K562 (cell line): ENCODE measurements around the gene SYCN. TPM values are rescaled to one million over a fixed set of nuclear protein-coding genes. Genes with fewer than 3 reads are reported as not detected.

Experiments used
- JUN ChIP-seq, 2 experiments: sonication (generic) in 1 of 2; formaldehyde crosslinking in 1 of 2; IDR thresholded peaks; 2 replicates each; pipeline versions ENCODE4 v1.6.1 to v1.8.0; 2012 to 2022; ENCODE audit warnings: borderline replicate concordance in 2 of 2, mild to moderate bottlenecking in 2 of 2, improper control_type of control experiment in 1 of 2, low read depth in 1 of 2, low read length in 1 of 2, missing genetic modification reagents in 1 of 2
- MLX ChIP-seq, 2 experiments: fragments of 450-650 bp in 1 of 2; sonication (generic) in 1 of 2; formaldehyde crosslinking; conservative IDR thresholded peaks; 2 replicates each; pipeline versions ENCODE4 v1.4.0 to v1.8.1; 2020 to 2022; ENCODE audit warnings: mild to moderate bottlenecking in 1 of 2, missing genetic modification reagents in 1 of 2
- NEUROD1 ChIP-seq: fragments of 150-350 bp; IDR thresholded peaks from 2 replicates; pipeline ENCODE4 v1.6.1; 2014; ENCODE audit warnings: borderline replicate concordance, low read length, low read depth; ENCODE audit not compliant: partially characterized antibody
- NFIX ChIP-seq: fragments of 250-450 bp; sonication (Bioruptor Pico); IDR thresholded peaks from 2 replicates; pipeline ENCODE4 v1.4.0; 2020; ENCODE audit warnings: low read depth, mild to moderate bottlenecking, moderate library complexity
- PHB2 ChIP-seq: fragments of 450-650 bp; IDR thresholded peaks from 2 replicates; pipeline ENCODE4 v1.6.1; 2017; ENCODE audit warnings: low read depth
- RAD51 ChIP-seq: fragments of 450-650 bp; IDR thresholded peaks from 2 replicates; pipeline ENCODE4 v1.7.1; 2016; ENCODE audit warnings: low read depth, mild to moderate bottlenecking, borderline replicate concordance
- SRSF9 ChIP-seq: fragments of 200-400 bp; formaldehyde crosslinking; IDR thresholded peaks from 2 replicates; pipeline ENCODE4 v1.6.1; 2017; ENCODE audit warnings: low read depth, low read length, borderline replicate concordance
- ZKSCAN1 ChIP-seq: fragments of 150-350 bp; IDR thresholded peaks from 2 replicates; pipeline ENCODE4 v1.6.1; 2016; ENCODE audit warnings: low read depth, low read length
- ZNF282 ChIP-seq: sonication (generic); formaldehyde crosslinking; IDR thresholded peaks from 2 replicates; pipeline ENCODE4 v1.8.1; 2023; ENCODE audit warnings: missing genetic modification reagents
- ZNF778 ChIP-seq: fragments of 450-650 bp; formaldehyde crosslinking; IDR thresholded peaks from 2 replicates; pipeline ENCODE4 v1.4.0; 2020; ENCODE audit warnings: mild to moderate bottlenecking, moderate library complexity
- polyA plus RNA-seq, 8 experiments: library from polyadenylated mRNA; depleted of rRNA in 4 of 8; stranded (reverse) in 5 of 8; unstranded in 3 of 8; fragments of >200 nt; fragmentation: Nextera tagmentation in 2 of 8; fragmentation: Illumina TruSeq in 1 of 8; extraction: Ambion mirVana in 2 of 8; extraction: Trizol in 1 of 8; gene quantifications; 2 replicates each; pipeline versions ENCODE4 v1.2.1 to v1.2.3, GENCODE V29; 2011 to 2014; ENCODE audit warnings: inconsistent platforms in 1 of 8, missing spikeins in 1 of 8
- total RNA-seq, 7 experiments: library from RNA; depleted of rRNA in 6 of 7; stranded (reverse); fragments of >200 nt in 6 of 7; fragmentation: Illumina TruSeq in 2 of 7; extraction: Trizol in 2 of 7; gene quantifications; 2 replicates each; pipeline versions ENCODE4 v1.2.1 to v1.2.3, GENCODE V29; 2011 to 2021; ENCODE audit warnings: low replicate concordance in 1 of 7
- TF ChIP-seq, protein P1 (sequence below): sonication (generic); formaldehyde crosslinking; IDR thresholded peaks from 2 replicates; pipeline ENCODE4 v1.8.1; 2023; ENCODE audit warnings: missing genetic modification reagents, mild to moderate bottlenecking, borderline replicate concordance
- TF ChIP-seq, protein P2 (sequence below): IDR thresholded peaks from 2 replicates; pipeline ENCODE4 v1.6.1; 2012; ENCODE audit warnings: low read depth, low read length, improper control_type of control experiment, borderline replicate concordance
- TF ChIP-seq, protein P3 (sequence below): sonication (generic); formaldehyde crosslinking; IDR thresholded peaks from 2 replicates; pipeline ENCODE4 v1.8.0; 2022; ENCODE audit warnings: mild to moderate bottlenecking, missing genetic modification reagents
- TF ChIP-seq, protein P4 (sequence below): fragments of 250-450 bp; sonication (Bioruptor Pico); IDR thresholded peaks from 2 replicates; pipeline ENCODE4 v1.4.0; 2020; ENCODE audit warnings: mild to moderate bottlenecking, moderate library complexity, borderline replicate concordance

The SYCN gene
- total and polyA plus RNA-seq, 9 of the 15 experiments (the other 6 are each of a cell fraction or from before 2014, with no cell fraction given), result not detected

DNA sequence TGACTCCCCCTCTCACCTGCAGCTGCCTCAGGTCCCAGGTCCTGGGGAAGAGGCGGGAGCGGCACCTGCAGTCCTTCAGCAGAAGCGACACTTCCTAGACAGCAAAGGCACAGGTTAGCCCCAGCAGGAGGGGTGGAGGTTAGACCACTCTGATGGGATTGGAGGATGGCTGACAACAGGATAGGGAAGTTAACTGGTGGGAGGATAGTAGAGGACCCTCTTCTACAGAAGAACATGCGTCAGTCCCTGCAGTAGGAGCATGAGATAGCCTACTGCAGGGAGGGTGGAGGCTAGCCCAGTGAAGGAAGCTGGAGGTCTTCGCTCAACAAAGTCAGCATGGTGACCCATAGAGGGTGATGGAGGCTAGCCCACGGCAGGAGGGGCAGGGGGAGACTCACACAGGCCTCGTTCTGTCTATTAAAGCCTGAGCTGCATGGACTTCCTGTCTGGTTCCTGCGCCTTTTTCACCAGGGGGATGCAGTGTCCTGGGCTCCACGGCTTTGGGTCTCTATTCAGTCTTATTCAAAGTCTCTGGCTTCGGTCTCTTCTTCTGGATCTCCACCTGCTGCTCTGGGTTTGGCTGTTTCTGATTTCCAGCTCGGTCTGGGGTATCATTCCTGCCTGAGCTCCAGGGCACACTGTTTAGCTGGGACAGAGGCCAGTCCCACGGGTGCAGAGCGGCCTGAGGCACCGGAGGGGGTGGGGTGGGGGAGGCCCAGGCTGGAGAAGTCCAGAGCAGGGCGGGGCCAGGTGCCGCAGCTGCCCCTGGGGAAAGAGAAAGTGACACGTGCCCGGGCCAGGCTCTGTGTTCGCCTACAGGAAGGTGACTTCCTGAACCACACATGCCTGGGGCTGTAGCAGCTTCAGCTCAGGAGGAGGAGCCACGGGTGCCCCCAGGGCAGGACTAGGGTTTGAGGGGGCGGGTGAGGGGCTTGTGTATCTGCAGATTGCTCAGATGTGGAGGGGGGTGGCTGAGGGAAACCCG lies 33.4 kb upstream of the SYCN start (continued):
- TF ChIP-seq, protein P1, sequence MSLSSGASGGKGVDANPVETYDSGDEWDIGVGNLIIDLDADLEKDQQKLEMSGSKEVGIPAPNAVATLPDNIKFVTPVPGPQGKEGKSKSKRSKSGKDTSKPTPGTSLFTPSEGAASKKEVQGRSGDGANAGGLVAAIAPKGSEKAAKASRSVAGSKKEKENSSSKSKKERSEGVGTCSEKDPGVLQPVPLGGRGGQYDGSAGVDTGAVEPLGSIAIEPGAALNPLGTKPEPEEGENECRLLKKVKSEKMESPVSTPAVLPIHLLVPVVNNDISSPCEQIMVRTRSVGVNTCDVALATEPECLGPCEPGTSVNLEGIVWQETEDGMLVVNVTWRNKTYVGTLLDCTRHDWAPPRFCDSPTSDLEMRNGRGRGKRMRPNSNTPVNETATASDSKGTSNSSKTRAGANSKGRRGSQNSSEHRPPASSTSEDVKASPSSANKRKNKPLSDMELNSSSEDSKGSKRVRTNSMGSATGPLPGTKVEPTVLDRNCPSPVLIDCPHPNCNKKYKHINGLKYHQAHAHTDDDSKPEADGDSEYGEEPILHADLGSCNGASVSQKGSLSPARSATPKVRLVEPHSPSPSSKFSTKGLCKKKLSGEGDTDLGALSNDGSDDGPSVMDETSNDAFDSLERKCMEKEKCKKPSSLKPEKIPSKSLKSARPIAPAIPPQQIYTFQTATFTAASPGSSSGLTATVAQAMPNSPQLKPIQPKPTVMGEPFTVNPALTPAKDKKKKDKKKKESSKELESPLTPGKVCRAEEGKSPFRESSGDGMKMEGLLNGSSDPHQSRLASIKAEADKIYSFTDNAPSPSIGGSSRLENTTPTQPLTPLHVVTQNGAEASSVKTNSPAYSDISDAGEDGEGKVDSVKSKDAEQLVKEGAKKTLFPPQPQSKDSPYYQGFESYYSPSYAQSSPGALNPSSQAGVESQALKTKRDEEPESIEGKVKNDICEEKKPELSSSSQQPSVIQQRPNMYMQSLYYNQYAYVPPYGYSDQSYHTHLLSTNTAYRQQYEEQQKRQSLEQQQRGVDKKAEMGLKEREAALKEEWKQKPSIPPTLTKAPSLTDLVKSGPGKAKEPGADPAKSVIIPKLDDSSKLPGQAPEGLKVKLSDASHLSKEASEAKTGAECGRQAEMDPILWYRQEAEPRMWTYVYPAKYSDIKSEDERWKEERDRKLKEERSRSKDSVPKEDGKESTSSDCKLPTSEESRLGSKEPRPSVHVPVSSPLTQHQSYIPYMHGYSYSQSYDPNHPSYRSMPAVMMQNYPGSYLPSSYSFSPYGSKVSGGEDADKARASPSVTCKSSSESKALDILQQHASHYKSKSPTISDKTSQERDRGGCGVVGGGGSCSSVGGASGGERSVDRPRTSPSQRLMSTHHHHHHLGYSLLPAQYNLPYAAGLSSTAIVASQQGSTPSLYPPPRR (CRISPR knock-in tag), result no peak
- no peak for TF ChIP-seq ZKSCAN1
- TF ChIP-seq, protein P2, sequence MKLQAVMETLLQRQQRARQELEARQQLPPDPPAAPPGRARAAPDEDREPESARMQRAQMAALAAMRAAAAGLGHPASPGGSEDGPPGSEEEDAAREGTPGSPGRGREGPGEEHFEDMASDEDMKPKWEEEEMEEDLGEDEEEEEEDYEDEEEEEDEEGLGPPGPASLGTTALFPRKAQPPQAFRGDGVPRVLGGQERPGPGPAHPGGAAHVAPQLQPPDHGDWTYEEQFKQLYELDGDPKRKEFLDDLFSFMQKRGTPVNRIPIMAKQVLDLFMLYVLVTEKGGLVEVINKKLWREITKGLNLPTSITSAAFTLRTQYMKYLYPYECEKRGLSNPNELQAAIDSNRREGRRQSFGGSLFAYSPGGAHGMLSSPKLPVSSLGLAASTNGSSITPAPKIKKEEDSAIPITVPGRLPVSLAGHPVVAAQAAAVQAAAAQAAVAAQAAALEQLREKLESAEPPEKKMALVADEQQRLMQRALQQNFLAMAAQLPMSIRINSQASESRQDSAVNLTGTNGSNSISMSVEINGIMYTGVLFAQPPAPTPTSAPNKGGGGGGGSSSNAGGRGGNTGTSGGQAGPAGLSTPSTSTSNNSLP, result no peak
- no peak for TF ChIP-seq MLX (CRISPR knock-in tag; conservative IDR thresholded peaks at IDR 0.05)
- TF ChIP-seq RAD51, result peak; percentile 42; the same call in 1 of the 2 replicates
- TF ChIP-seq, protein P3, sequence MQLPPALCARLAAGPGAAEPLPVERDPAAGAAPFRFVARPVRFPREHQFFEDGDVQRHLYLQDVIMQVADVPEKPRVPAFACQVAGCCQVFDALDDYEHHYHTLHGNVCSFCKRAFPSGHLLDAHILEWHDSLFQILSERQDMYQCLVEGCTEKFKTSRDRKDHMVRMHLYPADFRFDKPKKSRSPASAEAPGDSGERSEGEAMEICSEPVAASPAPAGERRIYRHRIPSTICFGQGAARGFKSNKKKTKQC (CRISPR knock-in tag), result no peak
- TF ChIP-seq ZNF778 (CRISPR knock-in tag), result no peak
- TF ChIP-seq, protein P4, sequence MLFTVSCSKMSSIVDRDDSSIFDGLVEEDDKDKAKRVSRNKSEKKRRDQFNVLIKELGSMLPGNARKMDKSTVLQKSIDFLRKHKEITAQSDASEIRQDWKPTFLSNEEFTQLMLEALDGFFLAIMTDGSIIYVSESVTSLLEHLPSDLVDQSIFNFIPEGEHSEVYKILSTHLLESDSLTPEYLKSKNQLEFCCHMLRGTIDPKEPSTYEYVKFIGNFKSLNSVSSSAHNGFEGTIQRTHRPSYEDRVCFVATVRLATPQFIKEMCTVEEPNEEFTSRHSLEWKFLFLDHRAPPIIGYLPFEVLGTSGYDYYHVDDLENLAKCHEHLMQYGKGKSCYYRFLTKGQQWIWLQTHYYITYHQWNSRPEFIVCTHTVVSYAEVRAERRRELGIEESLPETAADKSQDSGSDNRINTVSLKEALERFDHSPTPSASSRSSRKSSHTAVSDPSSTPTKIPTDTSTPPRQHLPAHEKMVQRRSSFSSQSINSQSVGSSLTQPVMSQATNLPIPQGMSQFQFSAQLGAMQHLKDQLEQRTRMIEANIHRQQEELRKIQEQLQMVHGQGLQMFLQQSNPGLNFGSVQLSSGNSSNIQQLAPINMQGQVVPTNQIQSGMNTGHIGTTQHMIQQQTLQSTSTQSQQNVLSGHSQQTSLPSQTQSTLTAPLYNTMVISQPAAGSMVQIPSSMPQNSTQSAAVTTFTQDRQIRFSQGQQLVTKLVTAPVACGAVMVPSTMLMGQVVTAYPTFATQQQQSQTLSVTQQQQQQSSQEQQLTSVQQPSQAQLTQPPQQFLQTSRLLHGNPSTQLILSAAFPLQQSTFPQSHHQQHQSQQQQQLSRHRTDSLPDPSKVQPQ (CRISPR knock-in tag), result no peak
- TF ChIP-seq NEUROD1, result no peak
- no peak for TF ChIP-seq PHB2
- TF ChIP-seq ZNF282, result no peak
- no peak for TF ChIP-seq JUN (IDR thresholded peaks at IDR 0.05; ENCODE audit: borderline replicate concordance, low read depth, low read length)
- TF ChIP-seq JUN (CRISPR knock-in tag; IDR thresholded peaks at IDR 0.05; ENCODE audit: borderline replicate concordance), result no peak
- TF ChIP-seq SRSF9, result no peak
- TF ChIP-seq NFIX (CRISPR knock-in tag), result no peak
